Endothelial cell of umbilical vein (primary cell): ENCODE results near the gene HIVEP3. TPM values are rescaled to one million over a fixed set of nuclear protein-coding genes. Genes with fewer than 3 reads are reported as not detected.
"Not testable (repeated sequence)": the region's sequence is repeated elsewhere in the genome, so short reads cannot be mapped to it uniquely, and the experiment has no call there.

Source experiments
- BruUV-seq: library from RNA; stranded (reverse); fragments of 400-500 nt; replicated peaks from 2 replicates; lab custom pipeline; 2021; lab: Mats Ljungman, UMichigan
- CTCF ChIA-PET: fragments of 300-600, 350-600 bp; sonication (Branson Sonifier 250); formaldehyde crosslinking; loops from one replicate; lab custom pipeline; 2021; ENCODE audit warnings: antibody characterized with exemption, inconsistent platforms; lab: Charles Lee
- POLR2A ChIA-PET: fragments of 300-600, 350-600 bp; sonication (Branson Sonifier 250); formaldehyde crosslinking; loops from one replicate; lab custom pipeline; 2021; ENCODE audit warnings: antibody characterized with exemption, inconsistent platforms; lab: Charles Lee
- DNase-seq: peaks from one replicate; pipeline ENCODE4 v3.0.0-alpha.2; 2011; ENCODE audit warnings: low read depth, low spot score
- FAIRE-seq: peaks from 2 replicates; lab custom pipeline; 2011; peaks lifted over from hg19 to GRCh38; lab: Jason Lieb, UNC
- H2AFZ ChIP-seq: 2 replicates; pipeline ENCODE4 v1.6.0; 2012; ENCODE audit warnings: low read depth, low read length, control low read depth, inconsistent platforms
- H3K27ac ChIP-seq: 2 replicates; pipeline ENCODE4 v1.5.1; 2011; ENCODE audit warnings: low read depth, mild to moderate bottlenecking, control low read depth, low read length, moderate library complexity; ENCODE audit not compliant: insufficient read depth
- H3K27me3 ChIP-seq, 2 experiments: 2 replicates each; pipeline versions ENCODE4 v1.6.0 to v1.6.1; 2011; ENCODE audit warnings: low read length in 2 of 2, mixed read lengths in 1 of 2; ENCODE audit not compliant: control insufficient read depth in 2 of 2, insufficient read depth in 2 of 2
- H3K36me3 ChIP-seq, 2 experiments: 2 replicates in 1 of 2; 3 replicates in 1 of 2; pipeline ENCODE4 v1.5.1; 2011; ENCODE audit warnings: low read length in 2 of 2, mild to moderate bottlenecking in 1 of 2, moderate library complexity in 1 of 2; ENCODE audit not compliant: control insufficient read depth in 2 of 2, insufficient read depth in 2 of 2; ENCODE audit errors: extremely low read depth in 1 of 2
- H3K4me1 ChIP-seq: 3 replicates; pipeline ENCODE4 v1.5.1; 2011; ENCODE audit warnings: mild to moderate bottlenecking, low read length; ENCODE audit not compliant: control insufficient read depth, insufficient read depth; ENCODE audit errors: extremely low read depth
- H3K4me2 ChIP-seq: 2 replicates; pipeline ENCODE4 v1.6.1; 2011; ENCODE audit warnings: low read length, control low read depth, mixed read lengths; ENCODE audit not compliant: insufficient read depth
- H3K4me3 ChIP-seq, 3 experiments: fragments of 200-600 bp in 1 of 3; sonication (generic), shearing (Covaris generic) in 1 of 3; replicated peaks in 1 of 3; 2 replicates each; pipeline ENCODE4 v1.5.1; 2011 to 2016; ENCODE audit warnings: control low read depth in 3 of 3, low read length in 3 of 3, mild to moderate bottlenecking in 2 of 3, inconsistent platforms in 1 of 3, low read depth in 1 of 3, moderate library complexity in 1 of 3; ENCODE audit not compliant: insufficient read depth in 1 of 3
- H3K79me2 ChIP-seq: 2 replicates; pipeline ENCODE4 v1.6.0; 2012; ENCODE audit warnings: low read length, inconsistent platforms; ENCODE audit not compliant: control insufficient read depth, insufficient read depth
- H3K9ac ChIP-seq: replicated peaks from 2 replicates; pipeline ENCODE3; 2011; ENCODE audit warnings: low read length, control low read depth; ENCODE audit not compliant: insufficient read depth; ENCODE audit errors: extremely low read depth
- H3K9me1 ChIP-seq: replicated peaks from 3 replicates; pipeline ENCODE4 v1.6.0; 2011; ENCODE audit warnings: mild to moderate bottlenecking, low read length; ENCODE audit not compliant: control insufficient read depth, insufficient read depth; ENCODE audit errors: extremely low read depth
- H3K9me3 ChIP-seq: replicated peaks from 2 replicates; pipeline ENCODE4 v1.5.1; 2012; ENCODE audit warnings: low read length, inconsistent platforms; ENCODE audit not compliant: control insufficient read depth, insufficient read depth
- H4K20me1 ChIP-seq: replicated peaks from 2 replicates; pipeline ENCODE3; 2011; ENCODE audit warnings: mild to moderate bottlenecking, low read length; ENCODE audit not compliant: control insufficient read depth, insufficient read depth; ENCODE audit errors: extremely low read depth
- CTCF ChIP-seq, 2 donors: IDR thresholded peaks; 1 replicate in 1 of 2; 2 replicates in 1 of 2; pipeline ENCODE4 v1.5.1; 2011; ENCODE audit warnings: low read length in 2 of 2, mild to moderate bottlenecking in 2 of 2, moderate library complexity in 2 of 2, control low read depth in 1 of 2, inconsistent platforms in 1 of 2, low read depth in 1 of 2; ENCODE audit not compliant: insufficient read depth in 1 of 2; ENCODE audit errors: extremely low read depth in 1 of 2
- EZH2 ChIP-seq: IDR thresholded peaks from 2 replicates; pipeline ENCODE4 v1.6.1; 2012; ENCODE audit warnings: borderline replicate concordance, low read depth, mild to moderate bottlenecking, moderate library complexity, low read length, inconsistent platforms; ENCODE audit not compliant: severe bottlenecking
- FOS ChIP-seq: IDR thresholded peaks from 2 replicates; pipeline ENCODE4 v1.6.1; 2011; ENCODE audit warnings: mild to moderate bottlenecking, low read length, moderate library complexity, borderline replicate concordance; ENCODE audit not compliant: insufficient read depth
- GATA2 ChIP-seq: IDR thresholded peaks from 2 replicates; pipeline ENCODE4 v1.7.0; 2011; ENCODE audit warnings: low read depth, mild to moderate bottlenecking, moderate library complexity, mixed read lengths, low read length; ENCODE audit not compliant: insufficient read length, insufficient read depth
- JUN ChIP-seq: IDR thresholded peaks from 2 replicates; pipeline ENCODE4 v1.6.1; 2011; ENCODE audit warnings: borderline replicate concordance, low read depth; ENCODE audit not compliant: insufficient read length, insufficient read depth
- MAX ChIP-seq: IDR thresholded peaks from 2 replicates; pipeline ENCODE4 v1.6.1; 2011; ENCODE audit not compliant: insufficient read depth, insufficient read length
- MYC ChIP-seq: IDR thresholded peaks from one replicate; pipeline ENCODE4 v1.6.1; 2011; ENCODE audit warnings: mild to moderate bottlenecking, low read depth, low read length
- POLR2A ChIP-seq: IDR thresholded peaks from 2 replicates; pipeline ENCODE4 v1.6.1; 2012; ENCODE audit warnings: low read depth, mild to moderate bottlenecking, control low read depth, low read length
- POLR2AphosphoS5 ChIP-seq: IDR thresholded peaks from 2 replicates; pipeline ENCODE4 v1.6.1; 2012; ENCODE audit warnings: low read depth, mild to moderate bottlenecking, control low read depth, low read length, moderate library complexity; ENCODE audit not compliant: insufficient read depth
- dilution Hi-C: fragments of 300-500 bp; cut with MboI; formaldehyde crosslinking; loops from one replicate; pipeline ENCODE4 v1.15.0; 2019; ENCODE audit warnings: low sequenced_read_pairs; ENCODE audit not compliant: extremely low pct_ligation_motif_present
- intact Hi-C: fragments of 100-400 bp; cut with micrococcal nuclease; formaldehyde crosslinking; loops from one replicate; pipeline ENCODE4 v1.10.0; 2022
- polyA plus RNA-seq, 4 experiments: library from polyadenylated mRNA; depleted of rRNA in 3 of 4; stranded (reverse) in 3 of 4; unstranded in 1 of 4; fragments of >200 nt; gene quantifications; 2 replicates each; pipeline versions ENCODE4 v1.2.1 to v1.2.3, GENCODE V29; 2011 to 2012; ENCODE audit warnings: missing spikeins in 1 of 4
- total RNA-seq: library from RNA; stranded (reverse); gene quantifications from 2 replicates; pipeline ENCODE4 v1.2.3, GENCODE V29; 2021

The HIVEP3 gene
- total and polyA plus RNA-seq, 2 donors (not counting 3 experiments of a cell fraction or from before 2014, with no cell fraction given): 3.4 to 4.0 TPM

GRCh38 chr1:41691966-41692365 is 226.8 kb downstream of the HIVEP3 start:
- DNase-seq, intact Hi-C loops, dilution Hi-C loops, H3K79me2 ChIP-seq, H3K9me1 ChIP-seq, H3K27me3 ChIP-seq, BruUV-seq, H3K27ac ChIP-seq, H4K20me1 ChIP-seq, FAIRE-seq, H3K4me3 ChIP-seq, POLR2A ChIA-PET, H3K4me1 ChIP-seq, H3K9ac ChIP-seq, H3K4me2 ChIP-seq, H2AFZ ChIP-seq, H3K36me3 ChIP-seq, H3K9me3 ChIP-seq: not testable (repeated sequence)
- CTCF ChIA-PET: interaction anchor here (1.0 kb wide), 1 partner anchor 12 kb away, joined by 3 read pairs; no protein-coding TSS in a partner anchor

GRCh38 chr1:41691424-41691823 is 227.3 kb downstream of the HIVEP3 start:
- no TSS peak for BruUV-seq

More at GRCh38 chr1:41691424-41691823, 227.3 kb downstream of the HIVEP3 start:
- dilution Hi-C loops (no loop called here), intact Hi-C loops (no loop called here)
- CTCF ChIA-PET: no interaction called here
- Histone ChIP-seq H3K9me1 (no peaks in the 10 kb centered on the region), H3K4me3 (no peak overlapping the region), H3K36me3 (no peaks in the 10 kb centered on the region), H3K27ac (no peak overlapping the region), H3K4me1 (no peaks in the 10 kb centered on the region), H3K9me3 (no peaks in the 10 kb centered on the region), H4K20me1 (no peaks in the 10 kb centered on the region), H3K79me2 (no peaks in the 10 kb centered on the region), H2AFZ (no peak overlapping the region), H3K27me3 (no peaks in the 10 kb centered on the region), H3K9ac (no peak overlapping the region), H3K4me2 (no peak overlapping the region)
- no peak for TF ChIP-seq GATA2
- TF ChIP-seq POLR2AphosphoS5: no peak
- TF ChIP-seq MAX: no peak
- no peak for TF ChIP-seq CTCF (IDR thresholded peaks at IDR 0.05; ENCODE audit: extremely low read depth in 1 of 2, insufficient read depth in 1 of 2, low read depth in 1 of 2, low read length in 2 of 2)
- TF ChIP-seq POLR2A: no peak
- no peak for TF ChIP-seq JUN
- TF ChIP-seq FOS: no peak
- no peak for TF ChIP-seq MYC
- TF ChIP-seq EZH2: no peak
- DNase-seq (no peak), FAIRE-seq (no peak)
- POLR2A ChIA-PET: no interaction called here
